Astrocyte (in vitro differentiated cells and primary cell): ENCODE data around the gene XPOT.

Source experiments
- EZH2 ChIP-seq: IDR thresholded peaks from 2 replicates; pipeline ENCODE4 v1.6.1; 2012; ENCODE audit warnings: mild to moderate bottlenecking, low read length, inconsistent platforms; ENCODE audit not compliant: insufficient read depth
- TF ChIP-seq, protein P1 (sequence below): IDR thresholded peaks from 2 replicates; pipeline ENCODE4 v1.5.1; 2011; ENCODE audit warnings: low read depth, mild to moderate bottlenecking, inconsistent platforms, low read length, moderate library complexity; ENCODE audit not compliant: insufficient read depth

GRCh38 chr12:64497903-64498302 is 93.7 kb downstream of the XPOT start:
- TF ChIP-seq, protein P1, sequence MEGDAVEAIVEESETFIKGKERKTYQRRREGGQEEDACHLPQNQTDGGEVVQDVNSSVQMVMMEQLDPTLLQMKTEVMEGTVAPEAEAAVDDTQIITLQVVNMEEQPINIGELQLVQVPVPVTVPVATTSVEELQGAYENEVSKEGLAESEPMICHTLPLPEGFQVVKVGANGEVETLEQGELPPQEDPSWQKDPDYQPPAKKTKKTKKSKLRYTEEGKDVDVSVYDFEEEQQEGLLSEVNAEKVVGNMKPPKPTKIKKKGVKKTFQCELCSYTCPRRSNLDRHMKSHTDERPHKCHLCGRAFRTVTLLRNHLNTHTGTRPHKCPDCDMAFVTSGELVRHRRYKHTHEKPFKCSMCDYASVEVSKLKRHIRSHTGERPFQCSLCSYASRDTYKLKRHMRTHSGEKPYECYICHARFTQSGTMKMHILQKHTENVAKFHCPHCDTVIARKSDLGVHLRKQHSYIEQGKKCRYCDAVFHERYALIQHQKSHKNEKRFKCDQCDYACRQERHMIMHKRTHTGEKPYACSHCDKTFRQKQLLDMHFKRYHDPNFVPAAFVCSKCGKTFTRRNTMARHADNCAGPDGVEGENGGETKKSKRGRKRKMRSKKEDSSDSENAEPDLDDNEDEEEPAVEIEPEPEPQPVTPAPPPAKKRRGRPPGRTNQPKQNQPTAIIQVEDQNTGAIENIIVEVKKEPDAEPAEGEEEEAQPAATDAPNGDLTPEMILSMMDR = no peak
- no peak for TF ChIP-seq EZH2
